ENCODE results near the gene DNMT3B.

Gene DNMT3B

GRCh38 chr20:32839227-32839981 lies 77.2 kb downstream of the DNMT3B start:
- no peak overlapping the region for H2AFZ ChIP-seq (ENCODE audit: low read depth, low read length)
- peaks cover 94% of the 10 kb centered on the region for H3K36me3 ChIP-seq (ENCODE audit: insufficient read depth, low read length)
- H3K79me2 ChIP-seq (ENCODE audit: insufficient read depth, low read length), result peaks cover 90% of the 10 kb centered on the region
- ATAC-seq (ENCODE audit: insufficient read depth, low read depth) (no peak), DNase-seq (no peak)
- H3K27me3 ChIP-seq (ENCODE audit: insufficient read depth, low read length, poor library complexity), result no peaks in the 10 kb centered on the region
- TF ChIP-seq EZH2 (IDR thresholded peaks at IDR 0.05; ENCODE audit: borderline replicate concordance, low read depth, low read length, severe bottlenecking) (no peak), CTCF (IDR thresholded peaks at IDR 0.05; ENCODE audit: borderline replicate concordance, extremely low read depth, low read length, poor library complexity, severe bottlenecking) (no peak)
- H3K9ac ChIP-seq (ENCODE audit: low read depth, low read length), result no peak overlapping the region
- no peak overlapping the region for H3K27ac ChIP-seq (ENCODE audit: low read length)
- no peaks in the 10 kb centered on the region for H3K9me3 ChIP-seq (ENCODE audit: insufficient read depth, low read length, severe bottlenecking)
- no peak overlapping the region for H3K4me2 ChIP-seq (ENCODE audit: insufficient read depth, low read length)
- no peaks in the 10 kb centered on the region for H3K4me1 ChIP-seq (ENCODE audit: insufficient read depth, low read length)
- H4K20me1 ChIP-seq (ENCODE audit: insufficient read depth, low read length), result peaks cover 72% of the 10 kb centered on the region
- no peak overlapping the region for H3K4me3 ChIP-seq (ENCODE audit: low read depth in 1 of 2, low read length in 2 of 2)

GRCh38 chr20:32839982-32840285 lies 77.7 kb downstream of the DNMT3B start:
- Histone ChIP-seq H3K27ac (ENCODE audit: low read length) (no peak overlapping the region), H3K9ac (ENCODE audit: low read depth, low read length) (no peak overlapping the region), H3K36me3 (ENCODE audit: insufficient read depth, low read length) (peaks cover 94% of the 10 kb centered on the region), H3K9me3 (ENCODE audit: insufficient read depth, low read length, severe bottlenecking) (no peaks in the 10 kb centered on the region), H2AFZ (ENCODE audit: low read depth, low read length) (no peak overlapping the region), H4K20me1 (ENCODE audit: insufficient read depth, low read length) (peaks cover 77% of the 10 kb centered on the region), H3K27me3 (ENCODE audit: insufficient read depth, low read length, poor library complexity) (no peaks in the 10 kb centered on the region), H3K4me2 (ENCODE audit: insufficient read depth, low read length) (no peak overlapping the region), H3K79me2 (ENCODE audit: insufficient read depth, low read length) (peaks cover 90% of the 10 kb centered on the region), H3K4me1 (ENCODE audit: insufficient read depth, low read length) (no peaks in the 10 kb centered on the region), H3K4me3 (ENCODE audit: low read depth in 1 of 2, low read length in 2 of 2) (no peak overlapping the region)
- DNase-seq (no peak), ATAC-seq (ENCODE audit: insufficient read depth, low read depth) (no peak)
- TF ChIP-seq CTCF (IDR thresholded peaks at IDR 0.05; ENCODE audit: borderline replicate concordance, extremely low read depth, low read length, poor library complexity, severe bottlenecking), result no peak
- no peak for TF ChIP-seq EZH2 (IDR thresholded peaks at IDR 0.05; ENCODE audit: borderline replicate concordance, low read depth, low read length, severe bottlenecking)

GRCh38 chr20:32841174-32841573 lies 79.0 kb downstream of the DNMT3B start:
- Histone ChIP-seq H3K9ac (ENCODE audit: low read depth, low read length) (no peak overlapping the region), H3K79me2 (ENCODE audit: insufficient read depth, low read length) (peaks cover 92% of the 10 kb centered on the region), H3K36me3 (ENCODE audit: insufficient read depth, low read length) (peaks cover 96% of the 10 kb centered on the region), H3K9me3 (ENCODE audit: insufficient read depth, low read length, severe bottlenecking) (no peaks in the 10 kb centered on the region), H4K20me1 (ENCODE audit: insufficient read depth, low read length) (peaks cover 82% of the 10 kb centered on the region), H3K4me1 (ENCODE audit: insufficient read depth, low read length) (no peaks in the 10 kb centered on the region), H3K4me2 (ENCODE audit: insufficient read depth, low read length) (no peak overlapping the region), H2AFZ (ENCODE audit: low read depth, low read length) (no peak overlapping the region), H3K4me3 (ENCODE audit: low read depth in 1 of 2, low read length in 2 of 2) (no peak overlapping the region), H3K27me3 (ENCODE audit: insufficient read depth, low read length, poor library complexity) (no peaks in the 10 kb centered on the region), H3K27ac (ENCODE audit: low read length) (no peak overlapping the region)
- DNase-seq (no peak), ATAC-seq (ENCODE audit: insufficient read depth, low read depth) (peak; percentile 38; the same call in 1 of the 3 replicates)
- TF ChIP-seq CTCF (IDR thresholded peaks at IDR 0.05; ENCODE audit: borderline replicate concordance, extremely low read depth, low read length, poor library complexity, severe bottlenecking), result no peak
- TF ChIP-seq EZH2 (IDR thresholded peaks at IDR 0.05; ENCODE audit: borderline replicate concordance, low read depth, low read length, severe bottlenecking), result no peak

All from DND-41 (cell line).